A172 (cell line): ENCODE measurements around the gene SEH1L. TPM values are rescaled to one million over a fixed set of nuclear protein-coding genes. Genes with fewer than 3 reads are reported as not detected.
"Not testable (repeated sequence)": the region's sequence is repeated elsewhere in the genome, so short reads cannot be mapped to it uniquely, and the experiment has no call there.

Source experiments
- DNase-seq: peaks from one replicate; pipeline ENCODE4 v3.0.0-alpha.2; 2015; ENCODE audit warnings: low spot score
- total RNA-seq: library from RNA; depleted of rRNA; stranded (reverse); fragments of >200 nt; shearing (Covaris generic); gene quantifications from 2 replicates; pipeline ENCODE4 v1.2.3, GENCODE V29; 2014

SEH1L gene
- total RNA-seq, 1 experiment from 2014 or later = 51.2 TPM

DNA sequence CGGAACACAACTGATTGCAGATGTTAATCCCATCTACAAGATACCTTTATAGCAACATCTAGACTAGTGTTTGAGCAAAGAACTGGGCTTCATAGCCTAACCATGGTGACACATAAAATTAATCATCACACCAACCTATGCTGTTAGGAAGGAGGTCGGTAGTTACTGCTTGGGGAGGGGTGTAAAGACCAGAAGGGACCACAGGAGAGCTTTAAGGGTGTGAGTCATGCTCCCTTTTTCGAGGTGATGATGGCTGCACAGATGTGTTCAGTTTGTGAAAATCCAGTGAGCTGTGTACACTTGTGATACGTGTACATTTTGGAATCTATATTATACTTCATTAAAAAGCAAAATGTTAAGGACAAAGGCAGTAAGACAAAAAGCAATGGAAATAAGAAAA, 4.6 kb upstream of the SEH1L start:
- DNase-seq = no peak

DNA sequence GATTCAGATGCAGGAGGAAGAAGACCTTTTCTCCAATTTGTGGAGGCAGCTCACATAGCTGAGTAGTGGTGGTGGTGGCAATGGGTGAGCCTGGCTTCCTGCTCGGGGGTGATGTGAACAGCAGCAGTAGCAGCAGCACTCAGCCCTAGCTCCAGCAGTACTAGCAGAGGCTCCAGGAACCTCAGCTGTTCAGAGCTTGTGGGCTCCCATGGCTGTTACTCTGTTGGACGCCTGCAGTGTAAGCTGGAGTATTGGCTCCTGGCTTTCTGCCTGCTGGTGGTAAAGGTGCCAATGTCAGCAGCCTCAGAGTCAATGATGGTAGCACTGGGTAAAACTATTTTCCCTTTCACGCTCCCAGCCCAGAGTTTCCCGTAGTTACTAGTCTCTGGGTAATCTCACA, 3.1 kb upstream of the SEH1L start:
- DNase-seq = peak; percentile 53

DNA sequence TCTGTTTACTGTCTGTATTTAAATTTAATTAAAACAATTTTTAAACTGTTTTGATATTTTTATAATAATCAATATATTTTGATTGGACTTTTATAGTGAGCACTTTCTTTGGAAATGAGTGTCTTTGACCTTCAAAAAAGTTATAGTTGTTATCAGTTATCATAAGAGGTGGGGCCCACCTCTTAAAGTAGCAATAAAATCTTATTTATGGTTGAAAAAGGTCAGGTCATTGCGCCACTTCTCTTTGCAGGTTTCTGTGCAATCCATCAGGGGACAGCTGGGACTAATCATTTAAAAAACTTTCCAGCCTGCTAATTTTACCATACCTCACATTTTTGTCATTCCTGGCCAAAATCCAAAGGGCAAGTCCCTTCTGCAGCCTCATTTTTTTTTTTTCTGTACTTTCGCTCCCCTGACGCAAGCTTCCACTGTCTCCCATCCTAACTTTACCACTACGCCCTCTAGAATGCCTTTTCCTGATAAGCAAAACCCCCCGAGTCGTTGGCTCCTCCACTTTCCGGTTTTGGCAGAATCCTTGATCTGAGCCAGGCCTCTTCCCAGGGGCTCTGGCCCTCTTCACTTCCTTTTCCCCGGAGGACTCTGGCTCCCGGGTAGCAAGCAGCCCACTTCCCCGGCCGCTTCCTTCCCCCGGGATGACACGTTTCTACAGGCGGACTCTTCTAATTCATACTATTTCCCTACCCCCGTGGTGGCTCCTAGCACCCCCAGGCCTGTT, 1.1 kb upstream of the SEH1L start:
- peak; percentile 85 for DNase-seq

DNA sequence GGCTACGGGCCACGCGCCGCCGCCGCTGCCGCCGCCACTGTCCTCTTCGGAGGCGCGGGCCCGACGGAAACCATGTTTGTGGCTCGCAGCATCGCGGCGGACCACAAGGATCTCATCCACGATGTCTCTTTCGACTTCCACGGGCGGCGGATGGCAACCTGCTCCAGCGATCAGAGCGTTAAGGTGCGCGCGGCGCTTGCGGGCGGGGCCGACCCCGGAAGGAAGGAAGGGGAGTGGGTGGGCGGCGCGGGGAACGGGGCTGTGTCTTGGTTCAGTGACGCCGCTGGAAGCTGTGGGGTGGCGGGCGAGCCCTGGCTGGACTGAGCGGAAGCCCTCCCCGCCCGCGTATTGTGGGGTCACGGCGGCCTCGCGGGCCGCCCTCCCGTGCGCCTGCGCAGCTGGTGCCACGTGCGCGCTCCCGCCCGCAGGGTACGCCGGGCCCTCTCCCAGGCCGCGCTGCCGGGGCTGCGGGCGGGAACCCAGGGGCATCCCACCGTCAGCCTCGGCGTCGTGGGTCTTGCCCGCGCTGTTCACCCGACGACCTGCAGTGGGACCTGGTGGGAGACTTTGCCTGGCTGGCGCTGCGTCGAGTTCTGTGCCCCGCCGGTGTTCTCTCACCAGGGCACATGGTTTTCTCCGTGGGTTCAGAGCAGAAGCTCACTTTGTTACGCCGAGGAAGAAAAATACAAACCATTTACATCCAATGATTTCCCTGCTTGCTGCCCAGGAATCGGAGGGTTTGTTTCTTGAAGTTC, 416 bp downstream of the SEH1L start:
- DNase-seq = peak; percentile 92

DNA sequence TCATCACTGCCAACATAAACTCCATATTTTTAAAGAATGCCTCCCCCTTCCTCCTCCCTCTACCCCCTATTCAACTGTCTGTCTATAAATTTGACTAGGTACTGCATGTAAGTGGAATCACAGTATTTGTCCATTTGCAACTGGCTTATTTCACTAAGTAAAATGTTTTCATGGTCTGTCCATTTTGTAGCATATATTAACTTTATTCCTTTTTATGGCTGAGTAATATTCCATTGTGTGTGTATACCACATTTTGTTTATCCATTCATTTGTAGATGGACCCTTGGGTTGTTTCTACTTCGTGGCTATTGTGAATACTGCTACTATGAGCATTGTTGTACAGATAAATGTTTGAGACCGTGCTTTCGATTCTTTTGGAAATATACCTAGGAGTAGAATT, 10.7 kb downstream of the SEH1L start:
- no peak for DNase-seq

DNA sequence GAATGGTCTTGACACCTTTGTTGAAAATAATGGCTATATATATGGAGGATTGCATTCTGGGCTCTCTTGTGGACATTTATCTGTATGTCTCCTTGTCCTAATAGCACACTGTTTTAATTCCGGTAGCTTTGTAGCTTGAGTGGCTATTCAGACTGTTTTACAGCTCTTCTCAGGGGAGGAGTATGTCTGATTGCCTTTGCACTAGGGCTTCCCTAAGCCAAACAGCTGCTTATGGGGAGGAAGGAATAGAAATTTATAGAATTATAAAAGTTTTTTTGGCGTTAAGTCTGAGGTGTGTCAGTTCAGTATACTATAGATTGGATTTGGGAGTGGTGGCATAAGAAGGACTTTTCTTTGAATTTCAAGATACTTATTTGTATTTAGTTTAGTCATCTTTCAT, 12.6 kb downstream of the SEH1L start:
- no peak for DNase-seq

DNA sequence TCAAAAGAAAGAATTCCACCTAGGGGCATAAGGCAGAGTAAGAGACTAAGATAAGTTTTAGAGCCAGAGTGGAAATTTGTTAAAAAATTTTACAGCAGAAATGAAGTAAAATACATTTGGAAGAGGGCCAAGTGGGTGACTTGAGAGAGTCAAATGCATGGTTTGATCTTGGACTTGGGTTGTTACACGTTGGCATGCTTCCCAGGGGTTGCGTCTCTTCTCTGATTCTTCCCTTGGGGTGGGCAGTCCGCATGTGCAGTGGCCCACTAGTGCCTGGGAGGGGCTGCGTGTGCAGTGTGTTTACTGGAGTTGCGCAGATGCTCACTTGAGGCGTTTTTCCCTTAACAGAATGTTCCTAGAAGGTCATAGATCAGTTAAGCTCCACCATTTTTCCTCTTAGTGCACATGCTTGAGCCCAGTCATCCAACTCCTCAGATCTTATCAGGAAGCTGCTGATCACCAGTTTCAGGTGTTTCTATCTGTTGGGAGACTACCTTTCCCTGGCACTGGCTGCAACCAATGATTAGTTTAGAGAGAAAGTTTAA, 13.1 kb downstream of the SEH1L start:
- DNase-seq = no peak

DNA sequence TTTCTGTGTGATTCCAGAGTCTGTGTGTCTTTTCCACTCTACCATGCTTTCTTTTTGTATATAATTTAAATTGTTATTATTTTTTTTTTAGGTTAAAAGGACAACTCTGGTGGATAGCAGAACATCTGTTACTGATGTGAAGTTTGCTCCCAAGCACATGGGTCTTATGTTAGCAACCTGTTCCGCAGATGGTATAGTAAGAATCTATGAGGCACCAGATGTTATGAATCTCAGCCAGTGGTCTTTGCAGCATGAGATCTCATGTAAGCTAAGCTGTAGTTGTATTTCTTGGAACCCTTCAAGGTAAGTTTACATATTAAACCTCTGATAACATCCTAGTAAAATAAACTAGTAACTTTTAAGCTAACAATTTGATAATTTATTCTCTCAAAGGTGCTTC, 15.3 kb downstream of the SEH1L start:
- DNase-seq = no peak

DNA sequence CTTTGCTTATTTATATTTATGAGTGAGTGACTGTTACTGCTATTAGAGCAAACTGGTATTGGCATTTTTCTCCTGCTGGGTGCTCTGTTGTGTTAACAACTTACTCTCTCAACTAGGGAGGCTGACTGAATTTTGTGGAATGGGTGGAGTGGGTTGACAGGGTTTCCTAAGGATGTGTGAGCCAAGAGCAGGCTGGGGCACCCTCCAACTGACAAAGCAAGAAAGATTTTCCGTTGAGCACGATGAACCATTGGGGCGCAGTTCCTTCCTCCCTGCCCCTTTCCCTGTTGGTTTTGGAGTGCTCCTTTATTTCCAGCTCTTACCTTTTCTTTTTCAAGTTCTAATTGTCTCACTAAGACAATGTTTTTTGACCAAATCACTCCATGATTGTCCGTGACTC, 20.3 kb downstream of the SEH1L start:
- no peak for DNase-seq

DNA sequence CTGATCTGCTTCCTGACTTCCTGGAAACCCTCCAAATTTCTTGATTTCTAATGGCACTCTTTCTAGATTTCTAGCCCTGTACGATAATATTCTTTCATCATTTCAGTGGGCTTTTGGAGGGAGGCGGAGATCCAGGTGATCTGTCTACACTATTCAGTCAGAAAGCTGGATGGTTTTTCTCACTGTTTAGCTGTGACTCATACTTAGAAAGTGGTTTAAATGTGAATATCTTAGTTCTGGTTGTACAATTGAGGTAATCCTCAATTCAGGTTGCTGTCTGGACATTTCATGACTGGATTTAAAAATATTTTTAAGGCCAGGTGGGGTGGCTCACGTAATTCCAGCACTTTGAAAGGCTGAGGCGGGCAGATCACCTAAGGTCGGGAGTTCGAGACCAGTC, 20.8 kb downstream of the SEH1L start:
- DNase-seq = no peak

DNA sequence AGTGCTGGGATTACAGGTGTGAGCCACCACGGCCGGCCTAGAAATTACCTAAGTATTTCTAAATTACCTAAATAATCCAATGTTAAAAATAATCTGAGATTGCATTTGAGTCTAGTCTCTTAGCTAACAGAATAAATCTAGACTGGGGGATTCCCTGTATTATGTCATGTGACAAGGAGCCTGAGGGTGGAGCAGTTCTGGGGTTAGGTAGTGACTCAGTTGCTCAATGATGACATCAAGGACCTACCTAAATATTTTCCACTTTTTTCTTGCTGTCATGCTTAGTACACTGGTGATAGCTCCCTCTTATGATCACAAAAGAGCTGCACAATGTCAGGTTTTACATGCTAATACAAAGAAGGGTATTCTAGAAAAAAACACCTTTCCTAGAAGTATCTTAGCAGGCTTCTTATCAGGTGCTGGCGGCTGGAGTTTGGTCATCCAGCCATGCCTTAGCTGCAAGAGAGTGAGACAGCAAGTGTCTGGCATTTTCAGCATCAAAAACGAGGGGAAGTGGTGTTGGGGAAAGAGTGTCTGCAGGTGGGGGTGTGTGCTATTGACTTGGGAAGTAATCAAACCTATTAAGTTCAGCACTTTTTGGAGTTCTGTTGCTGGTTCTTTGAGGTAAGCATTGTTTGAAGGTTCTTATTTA, 25.9 kb downstream of the SEH1L start:
- DNase-seq = no peak

DNA sequence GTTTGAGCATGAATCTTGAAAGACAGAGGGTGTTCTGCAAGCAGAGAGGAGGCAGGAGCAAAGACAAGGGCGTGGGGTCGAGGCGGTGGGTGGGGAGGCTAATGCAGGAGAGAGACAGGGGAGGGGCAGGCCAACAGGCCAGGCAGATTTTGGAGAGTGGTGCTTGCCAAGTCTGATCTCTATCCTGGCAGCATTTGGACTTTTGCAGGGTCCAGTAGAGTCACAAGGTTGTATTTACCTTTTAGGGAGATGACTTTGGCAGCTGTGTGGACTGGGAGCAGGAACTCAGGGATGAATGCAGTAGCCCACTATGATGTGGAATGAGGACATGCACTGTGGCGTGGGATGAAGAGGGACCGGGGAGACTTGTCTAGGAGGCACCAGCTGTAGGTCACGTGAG, 27.7 kb downstream of the SEH1L start:
- no peak for DNase-seq

DNA sequence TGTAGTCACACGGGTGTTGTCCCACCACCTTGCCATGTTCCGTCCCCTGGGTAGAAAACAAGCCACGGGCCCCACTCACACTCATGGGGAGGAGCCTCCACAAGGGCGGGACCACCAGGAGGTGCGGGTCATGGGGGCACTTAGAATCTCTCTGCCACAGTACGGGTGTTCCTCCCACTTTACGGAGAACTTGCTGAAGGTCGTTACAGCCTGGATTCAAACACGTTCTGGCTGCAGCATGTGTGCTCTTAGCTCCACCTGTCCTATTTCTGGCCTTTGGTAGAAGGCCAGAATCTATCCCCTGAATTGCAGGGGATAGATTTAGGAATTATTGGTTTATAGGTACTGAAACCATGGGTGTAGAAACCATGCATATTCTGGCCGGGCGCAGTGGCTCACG, 28.5 kb downstream of the SEH1L start:
- no peak for DNase-seq

DNA sequence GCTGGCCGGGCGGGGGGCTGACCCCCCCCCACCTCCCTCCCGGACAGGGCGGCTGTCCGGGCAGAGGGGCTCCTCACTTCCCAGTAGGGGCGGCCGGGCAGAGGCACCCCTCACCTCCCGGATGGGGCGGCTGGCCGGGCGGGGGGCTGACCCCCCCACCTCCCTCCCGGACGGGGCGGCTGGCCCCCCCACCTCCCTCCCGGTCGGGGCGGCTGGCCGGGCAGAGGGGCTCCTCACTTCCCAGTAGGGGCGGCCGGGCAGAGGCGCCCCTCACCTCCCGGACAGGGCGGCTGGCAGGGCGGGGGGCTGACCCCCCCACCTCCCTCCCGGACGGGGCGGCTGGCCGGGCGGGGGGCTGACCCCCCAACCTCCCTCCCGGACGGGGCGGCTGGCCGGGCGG, 32.3 kb downstream of the SEH1L start:
- DNase-seq = not testable (repeated sequence)

DNA sequence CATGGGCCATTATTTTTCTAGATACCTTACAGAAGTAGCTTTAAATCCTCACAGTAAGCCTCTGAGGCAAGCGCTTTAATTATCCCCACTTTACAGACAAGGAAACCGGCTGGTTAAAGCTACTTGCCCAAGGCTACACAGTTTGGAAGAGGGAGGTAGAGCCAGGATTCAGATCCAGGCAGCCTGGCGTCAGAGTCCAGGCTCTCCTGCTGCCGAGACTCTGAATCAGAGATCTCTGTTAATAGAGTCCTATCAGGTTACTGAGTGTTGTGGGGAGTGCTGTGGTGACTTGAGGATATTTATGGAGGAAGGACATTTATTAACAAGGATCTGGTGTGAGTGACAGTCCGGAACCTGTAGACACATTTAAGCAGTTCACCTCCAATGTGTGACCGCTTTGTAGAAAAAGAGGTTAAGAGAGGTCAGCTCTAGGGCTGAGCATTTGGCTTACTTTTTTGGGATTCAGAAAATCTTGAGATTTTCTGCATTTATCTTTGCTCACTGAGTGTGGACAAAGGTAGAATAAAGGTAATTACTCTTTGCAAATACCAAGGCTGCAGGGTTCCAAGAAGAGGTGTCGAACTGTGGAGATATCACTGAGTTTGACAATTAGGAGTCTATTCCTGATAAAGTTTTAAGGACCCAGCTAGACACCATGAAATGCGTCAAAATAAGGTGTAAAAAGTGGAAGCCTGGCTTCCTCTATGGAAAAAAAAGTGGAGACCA, 41.7 kb downstream of the SEH1L start:
- DNase-seq = no peak

DNA sequence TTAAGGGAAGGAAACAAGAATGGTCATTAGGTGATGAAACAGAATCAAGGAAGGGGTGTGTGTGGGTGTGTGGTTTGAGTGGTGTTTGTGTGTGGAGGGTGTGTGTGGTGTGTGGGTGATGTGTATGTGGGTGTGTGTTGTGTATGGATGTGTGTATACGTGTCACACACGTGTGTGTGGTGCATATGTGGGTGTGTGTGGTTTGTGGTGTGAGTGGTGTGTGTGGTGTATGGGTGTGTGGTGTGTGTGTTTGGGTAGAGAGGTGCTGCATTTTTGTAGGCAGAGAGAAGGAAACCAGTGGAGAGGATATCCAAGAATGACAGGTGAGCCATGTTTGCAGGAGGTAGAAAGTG, 42.3 kb downstream of the SEH1L start:
- DNase-seq = no peak

DNA sequence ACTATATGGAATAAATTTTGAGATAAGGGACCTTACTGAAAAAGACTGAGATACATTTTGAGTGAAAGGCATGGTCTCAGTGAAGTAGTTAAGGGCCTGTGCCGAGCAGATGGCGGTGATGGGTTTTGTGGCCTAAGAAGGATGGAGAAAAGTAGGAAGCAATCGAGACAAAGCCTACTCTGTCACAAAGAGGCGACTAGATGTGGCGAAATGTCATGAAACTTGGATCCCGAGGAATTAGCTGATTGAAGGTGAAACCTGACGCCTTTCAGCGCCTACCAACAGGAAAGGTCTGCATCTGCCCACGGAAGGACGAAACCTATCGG, 42.8 kb downstream of the SEH1L start:
- DNase-seq = no peak

DNA sequence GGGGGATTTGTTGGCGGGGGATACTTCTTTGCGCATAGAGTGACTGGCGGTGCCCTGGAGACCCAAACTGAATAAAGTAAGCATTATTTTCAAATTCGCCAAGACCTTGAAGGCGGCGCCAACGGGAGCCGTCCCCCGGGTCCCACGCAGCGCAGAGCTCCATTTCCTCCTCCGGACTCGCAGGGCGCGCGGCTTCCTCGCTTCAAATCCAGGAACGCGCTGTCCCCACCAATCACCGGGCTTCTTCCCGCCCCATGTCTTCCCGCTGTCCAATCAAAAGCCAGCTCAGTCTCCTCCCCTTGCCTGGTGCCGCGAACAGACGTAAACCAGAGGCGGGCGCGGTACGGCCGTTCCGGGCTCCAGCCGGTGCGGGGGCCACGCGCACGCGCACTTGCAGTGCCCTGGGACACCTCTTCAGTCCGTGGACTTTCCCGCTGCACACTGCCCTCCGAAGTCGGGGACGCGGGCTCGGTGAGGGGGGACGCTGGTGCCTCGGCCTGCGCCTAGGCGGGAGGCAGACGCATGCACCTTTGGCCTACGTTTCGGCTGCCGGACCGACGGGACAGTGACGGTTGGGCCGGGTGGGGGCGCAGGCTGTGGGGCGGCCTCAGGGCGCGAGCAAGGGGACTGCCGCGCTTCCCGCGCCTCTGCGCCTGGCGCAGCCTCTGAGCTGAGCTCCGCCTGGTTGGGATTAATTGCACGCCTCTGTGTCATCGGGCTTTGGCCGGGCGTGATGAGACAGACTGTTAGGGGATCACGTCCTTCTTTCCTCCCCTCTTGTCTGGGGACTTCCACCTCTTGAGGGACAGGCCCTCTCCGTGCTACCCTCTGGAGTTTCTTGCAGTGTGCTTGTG, 43.4 kb downstream of the SEH1L start, which contains the start of gene CEP192:
Gene CEP192, plus strand, starts transcription at position 396 of the 854 bp plus-strand sequence. CDS start 8,063 bp downstream, outside the sequence.
- peak; percentile 96 for DNase-seq

DNA sequence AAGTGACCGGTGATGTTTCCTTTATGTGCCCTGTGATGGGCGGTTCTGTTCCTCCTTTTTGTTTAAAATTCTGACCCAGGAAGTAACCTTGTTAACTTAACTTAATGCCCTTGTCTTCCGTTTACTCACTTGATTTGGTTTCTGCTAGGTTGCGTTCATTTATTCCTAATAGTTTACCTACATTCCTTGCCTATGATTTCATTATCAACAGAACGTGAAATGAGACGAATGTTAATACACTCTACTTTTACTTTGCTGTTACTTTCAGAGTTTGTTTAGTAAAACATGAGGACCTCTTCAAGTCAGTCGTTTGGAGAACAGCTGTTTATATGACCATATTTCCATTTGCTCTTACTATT, 44.0 kb downstream of the SEH1L start:
- no peak for DNase-seq

DNA sequence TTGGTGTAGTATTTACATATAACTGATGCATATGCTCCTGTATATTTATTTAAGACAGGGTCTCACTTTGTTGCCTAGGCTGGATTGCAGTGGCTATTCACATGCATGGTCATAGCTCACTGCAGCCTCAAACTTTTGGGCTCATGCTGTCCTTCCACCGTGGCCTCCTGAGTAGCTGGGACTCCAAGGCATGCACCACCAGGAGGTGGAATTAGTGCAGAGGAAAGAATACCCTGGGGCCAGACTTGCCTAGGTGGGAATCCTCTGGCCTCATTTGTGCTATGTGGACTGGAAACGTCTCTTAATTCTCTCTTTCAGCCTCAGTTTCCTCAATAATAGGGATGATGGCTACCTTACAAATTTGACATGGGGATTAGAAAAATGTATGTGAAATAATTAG, 45.6 kb downstream of the SEH1L start:
- no peak for DNase-seq

DNA sequence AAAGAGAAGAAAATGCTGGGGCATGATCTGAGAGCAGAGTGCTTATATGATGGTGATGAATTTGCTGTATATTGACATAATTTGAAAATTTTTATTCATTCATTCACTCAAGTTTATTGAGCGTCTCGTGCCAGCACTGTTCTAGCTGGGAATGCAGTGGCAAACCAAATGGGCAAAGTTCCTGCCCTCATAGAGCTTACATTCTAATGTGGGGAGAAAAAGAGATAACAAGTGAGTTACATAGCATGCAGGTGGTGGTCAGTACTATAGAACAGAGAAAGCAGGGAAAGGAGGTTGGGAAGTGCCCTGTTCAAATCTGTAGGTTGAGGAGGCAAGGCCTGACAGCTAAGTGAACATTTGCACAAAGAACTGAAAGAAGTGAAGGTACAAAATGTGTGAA, 47.6 kb downstream of the SEH1L start:
- no peak for DNase-seq
